LNCAP (cell line): ENCODE measurements around the gene TDRD10.

ENCODE experiments used
- TF ChIP-seq, protein P1 (sequence below): fragments of 450-650 bp; IDR thresholded peaks from 2 replicates; pipeline ENCODE4 v1.5.1; 2017; ENCODE audit warnings: mild to moderate bottlenecking

The TDRD10 gene

DNA sequence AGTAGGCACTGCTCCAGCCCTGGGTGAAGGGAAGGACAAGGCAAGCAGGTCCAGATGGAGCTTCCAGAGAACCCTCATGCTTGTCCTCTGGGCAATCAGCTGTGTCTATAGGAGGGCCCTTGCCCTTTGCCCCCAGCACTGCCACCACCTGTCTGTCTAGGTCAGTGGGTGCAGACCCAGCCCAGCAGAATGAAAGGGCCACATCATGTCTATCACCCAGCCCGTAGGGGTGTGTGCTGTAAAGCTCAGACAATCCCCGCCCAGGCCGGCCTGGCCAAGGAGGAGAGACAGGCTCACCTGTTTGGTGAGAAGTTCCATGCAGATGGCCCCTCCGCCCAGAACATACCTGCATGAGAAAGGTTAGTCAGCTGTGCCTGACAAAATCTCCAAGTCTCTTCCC is 49.5 kb downstream of the TDRD10 start:
- TF ChIP-seq, protein P1, sequence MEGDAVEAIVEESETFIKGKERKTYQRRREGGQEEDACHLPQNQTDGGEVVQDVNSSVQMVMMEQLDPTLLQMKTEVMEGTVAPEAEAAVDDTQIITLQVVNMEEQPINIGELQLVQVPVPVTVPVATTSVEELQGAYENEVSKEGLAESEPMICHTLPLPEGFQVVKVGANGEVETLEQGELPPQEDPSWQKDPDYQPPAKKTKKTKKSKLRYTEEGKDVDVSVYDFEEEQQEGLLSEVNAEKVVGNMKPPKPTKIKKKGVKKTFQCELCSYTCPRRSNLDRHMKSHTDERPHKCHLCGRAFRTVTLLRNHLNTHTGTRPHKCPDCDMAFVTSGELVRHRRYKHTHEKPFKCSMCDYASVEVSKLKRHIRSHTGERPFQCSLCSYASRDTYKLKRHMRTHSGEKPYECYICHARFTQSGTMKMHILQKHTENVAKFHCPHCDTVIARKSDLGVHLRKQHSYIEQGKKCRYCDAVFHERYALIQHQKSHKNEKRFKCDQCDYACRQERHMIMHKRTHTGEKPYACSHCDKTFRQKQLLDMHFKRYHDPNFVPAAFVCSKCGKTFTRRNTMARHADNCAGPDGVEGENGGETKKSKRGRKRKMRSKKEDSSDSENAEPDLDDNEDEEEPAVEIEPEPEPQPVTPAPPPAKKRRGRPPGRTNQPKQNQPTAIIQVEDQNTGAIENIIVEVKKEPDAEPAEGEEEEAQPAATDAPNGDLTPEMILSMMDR, result no peak

DNA sequence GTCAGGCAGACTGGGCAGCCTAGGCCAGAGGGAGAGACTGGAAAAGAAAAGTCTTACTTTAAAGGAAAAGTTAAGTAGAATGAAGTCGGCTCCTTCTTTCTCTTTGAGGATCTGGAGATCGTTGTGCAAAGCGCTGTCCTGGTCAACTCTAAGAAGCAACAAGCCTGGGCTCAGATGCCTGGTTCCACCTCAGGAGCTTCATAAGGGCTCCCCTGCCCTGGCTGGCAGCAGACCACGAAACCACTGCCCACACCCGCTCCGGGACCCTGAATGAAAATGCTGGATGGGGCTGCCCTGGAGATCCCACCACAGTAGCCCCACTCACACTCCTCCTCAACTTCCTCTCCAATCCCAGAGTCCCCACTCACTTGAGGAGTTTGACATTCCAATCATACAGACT is 50.0 kb downstream of the TDRD10 start:
- TF ChIP-seq, protein P1, result no peak

DNA sequence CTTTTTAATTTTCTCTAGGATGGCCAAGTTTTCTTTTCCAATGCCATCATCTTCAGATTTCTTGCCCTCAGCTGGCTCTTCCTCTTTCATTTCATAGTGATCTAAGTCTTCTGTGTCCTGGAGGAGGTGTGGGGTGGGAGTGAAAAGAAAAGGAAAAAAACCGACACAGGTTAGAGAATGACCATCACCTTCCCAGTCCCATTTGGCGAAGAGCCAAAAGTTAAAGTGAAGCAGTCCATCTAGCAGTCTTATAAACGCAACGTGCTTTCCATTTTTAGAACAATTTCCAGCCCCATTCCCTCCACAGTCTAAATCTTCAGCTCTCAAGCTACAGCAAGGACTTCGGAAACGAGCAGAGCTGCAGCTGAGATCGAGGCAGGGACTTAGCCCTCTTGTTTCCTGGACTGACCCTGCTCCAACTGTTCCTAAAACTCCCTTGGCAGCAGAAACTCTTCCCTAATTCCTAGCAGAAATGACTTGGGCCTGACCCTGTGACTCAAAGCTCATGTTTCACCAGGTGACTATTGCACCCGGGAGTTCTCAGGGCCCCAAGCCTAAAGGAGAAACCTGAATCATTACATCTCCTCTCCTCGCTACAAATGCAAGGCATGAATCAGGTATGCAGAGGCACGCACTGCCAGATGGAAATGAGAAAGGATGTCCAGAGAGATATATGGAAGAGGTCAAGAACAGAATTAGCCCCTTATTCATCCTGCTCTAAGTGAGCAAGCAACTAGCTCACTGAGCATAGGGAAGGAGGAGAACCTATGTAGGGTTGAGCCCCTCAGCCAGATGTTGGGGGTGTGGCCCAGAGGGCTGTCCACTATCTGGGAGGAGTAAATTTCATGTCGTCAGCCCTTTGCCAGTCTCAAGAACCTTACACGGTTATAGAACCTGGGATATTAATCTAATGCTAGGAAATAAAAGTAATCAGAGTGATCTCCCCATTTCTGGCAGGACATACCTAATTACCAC is 51.3 kb downstream of the TDRD10 start:
- TF ChIP-seq, protein P1, result no peak

DNA sequence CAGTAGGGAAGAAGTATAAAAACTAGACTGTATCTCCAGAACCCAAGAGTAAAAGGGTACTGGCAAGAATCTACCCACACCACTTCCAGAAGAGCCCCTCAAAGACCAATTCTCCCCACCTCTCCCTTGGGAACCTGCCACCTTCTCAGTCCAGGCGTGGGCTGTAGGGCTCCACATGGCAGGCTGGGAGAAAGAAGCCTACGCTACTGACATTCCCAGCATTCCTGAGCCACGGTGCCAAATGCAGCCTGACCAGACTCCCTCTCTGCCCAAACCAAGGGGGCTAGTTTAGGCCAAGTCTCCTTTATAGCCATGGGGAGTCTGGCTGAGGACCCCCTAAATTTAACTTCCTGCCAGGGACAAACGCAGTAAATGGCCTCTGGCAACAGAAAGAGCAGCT is 54.4 kb downstream of the TDRD10 start:
- TF ChIP-seq, protein P1, result no peak

DNA sequence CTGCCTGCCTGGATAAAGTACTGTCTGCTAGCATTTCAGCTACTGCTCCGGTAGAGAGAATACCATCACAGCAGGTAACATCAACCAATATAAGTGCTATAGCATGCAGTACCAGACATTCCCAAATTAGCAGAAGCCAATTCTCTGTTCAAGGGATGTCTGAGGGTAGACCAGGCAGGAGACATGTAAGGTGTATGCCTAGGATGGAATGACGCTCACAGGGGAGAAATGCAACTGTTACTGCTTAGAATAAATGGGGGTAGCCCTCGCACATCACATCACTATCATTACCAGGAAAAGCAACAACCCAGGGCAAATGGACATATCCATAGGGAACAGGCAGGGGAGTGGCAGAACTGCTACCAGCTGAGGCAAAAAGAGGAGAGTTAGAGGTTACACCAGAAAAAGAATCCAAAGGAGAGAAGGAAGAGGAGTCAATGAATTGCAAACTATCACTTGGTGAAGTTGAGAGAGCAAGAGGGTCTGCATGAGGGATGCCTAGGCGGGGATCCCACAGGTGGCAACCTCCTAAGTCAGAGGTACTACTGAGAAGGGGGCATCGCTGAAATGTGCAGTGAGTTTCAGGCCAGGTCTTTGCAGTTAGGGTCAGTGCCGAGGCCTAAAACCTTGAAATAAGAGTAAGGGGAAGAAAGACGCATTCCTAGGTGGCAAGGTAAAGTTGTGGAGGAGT is 55.4 kb downstream of the TDRD10 start:
- TF ChIP-seq, protein P1, result no peak

DNA sequence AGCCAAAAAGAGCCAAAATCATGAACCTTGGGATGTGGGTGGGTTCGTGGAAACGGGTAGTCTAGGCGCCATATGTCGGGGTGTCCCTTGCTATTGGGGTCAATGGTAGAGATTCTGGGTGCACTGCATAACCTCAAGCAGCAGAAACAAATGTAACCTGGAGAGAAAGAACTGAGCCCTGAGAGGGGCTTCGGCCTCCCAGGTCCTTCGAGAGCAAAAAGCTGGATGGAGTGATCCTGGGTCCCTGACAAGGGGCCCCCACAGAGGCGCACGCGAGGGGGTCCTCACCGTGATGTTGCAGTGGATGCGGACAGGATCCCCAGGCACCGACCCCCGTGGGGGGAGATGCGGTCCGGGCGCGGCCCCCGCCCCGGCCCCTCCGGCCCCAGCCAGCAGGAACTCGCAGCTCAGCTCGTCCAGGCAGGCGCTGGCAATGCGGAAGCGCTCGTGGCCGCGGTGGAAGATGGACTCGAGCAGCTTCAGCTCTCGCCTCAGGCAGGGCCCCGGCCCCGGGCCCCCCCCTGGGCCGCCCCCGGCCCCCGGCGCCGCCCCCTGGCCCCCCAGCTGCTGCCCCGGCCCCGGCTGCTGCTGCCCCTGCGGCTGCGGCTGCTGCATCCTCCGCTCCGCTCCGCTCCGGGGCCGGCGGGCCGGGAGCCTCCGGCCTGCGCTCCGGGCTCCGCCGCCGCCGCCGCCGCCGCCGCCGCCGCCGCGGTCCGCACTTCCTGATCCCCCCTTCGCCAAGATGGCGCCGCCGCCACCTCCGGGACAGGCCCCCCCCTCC is 56.1 kb downstream of the TDRD10 start, which contains the start of gene UBE2Q1:
Gene UBE2Q1 (minus strand): TSS at position 724 of the 781 bp plus-strand sequence. CDS start 109 bp downstream, at position 615.
- TF ChIP-seq, protein P1, result no peak

DNA sequence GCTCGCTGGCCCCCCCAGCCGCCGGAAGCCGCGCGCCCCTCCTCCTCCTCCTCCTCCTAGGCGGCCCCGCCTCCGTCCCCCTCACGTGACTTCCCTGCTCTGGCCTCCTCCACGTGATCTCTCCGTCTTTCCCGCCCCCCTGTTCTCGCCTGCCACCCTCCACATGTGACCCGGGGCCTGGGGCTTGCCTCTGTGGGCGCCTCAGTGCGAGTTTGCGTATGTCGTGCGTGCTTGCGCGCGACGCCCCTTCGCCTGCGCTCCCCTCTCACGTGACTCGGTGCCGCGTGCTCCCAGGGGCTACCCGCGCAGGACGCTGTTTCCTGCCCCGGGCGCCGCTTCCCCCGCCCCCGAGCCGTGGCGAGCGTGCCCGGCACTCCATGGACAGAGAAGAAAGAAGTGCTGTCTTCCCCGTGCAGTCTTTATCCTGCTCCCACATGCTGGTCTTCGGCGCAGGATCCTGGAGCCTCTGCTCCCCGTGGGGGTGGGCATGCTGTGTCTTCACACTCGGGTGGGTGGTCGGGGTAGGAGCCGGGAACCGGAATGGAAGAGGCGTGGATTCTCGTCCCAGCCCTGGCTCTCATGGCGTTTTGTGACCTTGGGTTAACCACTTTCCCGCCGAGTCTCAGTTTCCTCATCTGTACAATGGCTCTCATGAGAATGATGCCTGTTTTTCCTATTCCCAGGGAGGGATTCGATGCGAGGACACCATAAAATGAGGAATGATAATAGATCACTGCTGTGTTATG is 56.9 kb downstream of the TDRD10 start:
- TF ChIP-seq, protein P1, result no peak
